ENCODE data around the gene ZNF423. TPM values are rescaled to one million over a fixed set of nuclear protein-coding genes. Genes with fewer than 3 reads are reported as not detected.

Gene ZNF423
- total and polyA plus RNA-seq, 2 experiments from 2014 or later = 14.9 to 41.8 TPM

GRCh38 chr16:49773534-49774475, 82.1 kb downstream of the ZNF423 start:
- H3K36me3 Mint-ChIP-seq (ENCODE audit: low read depth) = peaks cover 15% of the 10 kb centered on the region; the same call in 2 of the 3 replicates
- H3K4me3 Mint-ChIP-seq = no peak overlapping the region
- H3K9me2 ChIP-seq (ENCODE audit: insufficient read depth) = no peaks in the 10 kb centered on the region
- H3K4me1 Mint-ChIP-seq = peaks cover 53% of the 10 kb centered on the region
- H3F3A ChIP-seq (replicated peaks; ENCODE audit: low read depth) = 0 out of 2 replicates have a peak, but pooled peaks cover 15% of the 10 kb centered on the region
- peaks cover 15% of the 10 kb centered on the region for H3K27me3 Mint-ChIP-seq (ENCODE audit: insufficient read depth, low read depth, poor library complexity)
- no peaks in the 10 kb centered on the region for H4K20me1 ChIP-seq (replicated peaks; ENCODE audit: insufficient read depth)
- DNase-seq (ENCODE audit: low spot score) = no peak
- no peak overlapping the region for H2AFZ ChIP-seq
- H3K79me2 ChIP-seq (replicated peaks; ENCODE audit: insufficient read depth) = peaks cover 35% of the 10 kb centered on the region
- no peaks in the 10 kb centered on the region; the same call in 2 of the 3 replicates for H3K9me3 Mint-ChIP-seq
- H3K27me3 ChIP-seq (ENCODE audit: insufficient read depth) = no peaks in the 10 kb centered on the region
- no peak overlapping the region; the same call in 1 of the 2 replicates for H3K27ac Mint-ChIP-seq
- no peak overlapping the region for H3K4me2 ChIP-seq
- peaks cover 39% of the 10 kb centered on the region for H3K4me1 ChIP-seq (ENCODE audit: insufficient read depth)
- no peaks in the 10 kb centered on the region for H3K36me3 ChIP-seq (ENCODE audit: insufficient read depth)
- no peak overlapping the region for H3K4me3 ChIP-seq
- H3K27ac ChIP-seq (ENCODE audit: low read depth) = no peak overlapping the region
- no peak for ATAC-seq
- TF ChIP-seq ZNF462 (CRISPR knock-in tag; IDR thresholded peaks at IDR 0.05) = no peak
- TF ChIP-seq CTCF (conservative IDR thresholded peaks at IDR 0.05; ENCODE audit: low read depth in 2 of 2) = no peak
- TF ChIP-seq CREB1 (CRISPR knock-in tag; IDR thresholded peaks at IDR 0.05; ENCODE audit: low read depth) = no peak
- TF ChIP-seq ETS1 (IDR thresholded peaks at IDR 0.05) = no peak
- TF ChIP-seq EZH2phosphoT487 (IDR thresholded peaks at IDR 0.05; ENCODE audit: unreplicated experiment) = no peak
- no peak for TF ChIP-seq ZNF114 (CRISPR knock-in tag; IDR thresholded peaks at IDR 0.05)
- TF ChIP-seq EZH2 (IDR thresholded peaks at IDR 0.05; ENCODE audit: low read depth, unreplicated experiment) = no peak
- TF ChIP-seq NANOG (IDR thresholded peaks at IDR 0.05; ENCODE audit: borderline replicate concordance) = no peak
- TF ChIP-seq POLR2AphosphoS5 (IDR thresholded peaks at IDR 0.05; ENCODE audit: low read depth) = no peak
- TF ChIP-seq JUNB (IDR thresholded peaks at IDR 0.05; ENCODE audit: unreplicated experiment) = no peak
- TF ChIP-seq STAT1 (IDR thresholded peaks at IDR 0.05; ENCODE audit: unreplicated experiment) = no peak
- no peak for TF ChIP-seq REST (IDR thresholded peaks at IDR 0.05; ENCODE audit: unreplicated experiment)
- no peak for TF ChIP-seq ZNF331 (CRISPR knock-in tag; IDR thresholded peaks at IDR 0.05; ENCODE audit: low read depth)
